Osteocyte (in vitro differentiated cells): ENCODE results near the gene TMEM138. TPM values are rescaled to one million over a fixed set of nuclear protein-coding genes. Genes with fewer than 3 reads are reported as not detected.
A peak's percentile ranks its signal among the peaks of the same experiment; 100 is the strongest.

Experiments
- DNase-seq: peaks from one replicate; pipeline ENCODE4 v3.0.0; 2021; ENCODE audit warnings: mixed read lengths; ENCODE audit not compliant: unreplicated experiment; ENCODE audit errors: extremely low spot score
- H3K27ac Mint-ChIP-seq: one replicate; pipeline ENCODE4 v1.8.0; 2021; ENCODE audit warnings: mild to moderate bottlenecking, mixed read lengths; ENCODE audit not compliant: unreplicated experiment
- H3K27me3 Mint-ChIP-seq: one replicate; pipeline ENCODE4 v1.8.0; 2021; ENCODE audit warnings: mixed read lengths; ENCODE audit not compliant: unreplicated experiment
- H3K36me3 Mint-ChIP-seq: one replicate; pipeline ENCODE4 v1.8.0; 2021; ENCODE audit warnings: mixed read lengths; ENCODE audit not compliant: unreplicated experiment
- H3K4me1 Mint-ChIP-seq: one replicate; pipeline ENCODE4 v1.8.0; 2021; ENCODE audit warnings: mixed read lengths; ENCODE audit not compliant: unreplicated experiment
- H3K4me3 Mint-ChIP-seq: one replicate; pipeline ENCODE4 v1.8.0; 2021; ENCODE audit warnings: mild to moderate bottlenecking, moderate library complexity, mixed read lengths; ENCODE audit not compliant: unreplicated experiment
- H3K9me3 Mint-ChIP-seq: one replicate; pipeline ENCODE4 v1.8.0; 2021; ENCODE audit warnings: mixed read lengths; ENCODE audit not compliant: unreplicated experiment
- CTCF ChIP-seq: fragments of 200-600 bp; sonication (generic); IDR thresholded peaks from 2 replicates; pipeline ENCODE4 v1.5.0; 2021; ENCODE audit warnings: antibody characterized with exemption, mild to moderate bottlenecking, moderate library complexity
- total RNA-seq: library from RNA; stranded (reverse); gene quantifications from 2 replicates; pipeline ENCODE4 v1.2.1, GENCODE V29; 2021

Gene TMEM138
- total RNA-seq, 1 donor from 2014 or later: 49.4 TPM

GRCh38 chr11:61364012-61364675 is 2.0 kb downstream of the TMEM138 start:
- H3K27ac Mint-ChIP-seq: no peak overlapping the region

DNA sequence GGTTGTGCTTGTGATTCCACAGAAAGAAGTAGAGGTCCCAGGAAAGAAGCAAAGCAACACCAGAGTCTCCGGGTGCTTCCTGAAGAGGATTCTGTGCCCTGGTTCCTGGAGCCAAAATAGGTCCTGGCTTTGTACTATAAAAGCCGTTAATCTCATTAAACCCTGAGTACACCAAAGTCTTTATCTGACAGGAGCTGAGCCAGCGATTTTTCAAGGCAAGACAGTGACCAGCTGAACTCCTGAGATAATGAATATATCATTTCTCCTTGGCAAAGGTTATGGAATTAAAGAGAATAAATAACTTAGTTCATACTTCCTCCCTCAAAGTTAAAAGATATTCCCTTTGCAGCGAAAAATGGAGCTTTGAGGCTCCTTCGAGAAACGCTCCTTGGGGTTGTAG is 5.2 kb downstream of the TMEM138 start:
- Mint-ChIP-seq H3K36me3 (peaks cover 27% of the 10 kb centered on the region), H3K4me1 (peaks cover 24% of the 10 kb centered on the region), H3K9me3 (no peaks in the 10 kb centered on the region), H3K27ac (no peak overlapping the region), H3K27me3 (no peaks in the 10 kb centered on the region), H3K4me3 (no peak overlapping the region)
- DNase-seq: no peak
- TF ChIP-seq CTCF: no peak

More at GRCh38 chr11:61364012-61364675, 2.0 kb downstream of the TMEM138 start:
- no peak for DNase-seq
- Mint-ChIP-seq H3K4me1 (peaks cover 36% of the 10 kb centered on the region), H3K9me3 (no peaks in the 10 kb centered on the region), H3K4me3 (no peak overlapping the region), H3K27me3 (no peaks in the 10 kb centered on the region), H3K36me3 (peaks cover 16% of the 10 kb centered on the region)
- TF ChIP-seq CTCF: no peak

DNA sequence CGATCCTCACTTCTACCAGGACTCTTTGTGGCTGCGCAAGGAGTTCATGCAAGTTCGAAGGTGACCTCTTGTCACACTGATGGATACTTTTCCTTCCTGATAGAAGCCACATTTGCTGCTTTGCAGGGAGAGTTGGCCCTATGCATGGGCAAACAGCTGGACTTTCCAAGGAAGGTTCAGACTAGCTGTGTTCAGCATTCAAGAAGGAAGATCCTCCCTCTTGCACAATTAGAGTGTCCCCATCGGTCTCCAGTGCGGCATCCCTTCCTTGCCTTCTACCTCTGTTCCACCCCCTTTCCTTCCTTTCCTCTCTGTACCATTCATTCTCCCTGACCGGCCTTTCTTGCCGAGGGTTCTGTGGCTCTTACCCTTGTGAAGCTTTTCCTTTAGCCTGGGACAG is 6.5 kb downstream of the TMEM138 start:
- peaks cover 30% of the 10 kb centered on the region for H3K36me3 Mint-ChIP-seq
- no peaks in the 10 kb centered on the region for H3K27me3 Mint-ChIP-seq
- no peak overlapping the region for H3K4me3 Mint-ChIP-seq
- TF ChIP-seq CTCF: no peak
- DNase-seq: no peak
- peaks cover 14% of the 10 kb centered on the region for H3K4me1 Mint-ChIP-seq
- H3K27ac Mint-ChIP-seq: no peak overlapping the region
- no peaks in the 10 kb centered on the region for H3K9me3 Mint-ChIP-seq

GRCh38 chr11:61369372-61370348 is 7.5 kb downstream of the TMEM138 start:
- Mint-ChIP-seq H3K4me3 (no peak overlapping the region), H3K27ac (peak overlapping the region; percentile 45), H3K4me1 (peaks cover 13% of the 10 kb centered on the region), H3K36me3 (peaks cover 30% of the 10 kb centered on the region), H3K27me3 (no peaks in the 10 kb centered on the region), H3K9me3 (no peaks in the 10 kb centered on the region)
- TF ChIP-seq CTCF: no peak
- DNase-seq: no peak
